GM23248 (cell line): ENCODE results near the gene TRAF7.

Experiments used
- EZH2 ChIP-seq: fragments of 200-600 bp; sonication (generic); IDR thresholded peaks from 2 replicates; pipeline ENCODE4 v1.6.1; 2018; ENCODE audit warnings: antibody characterized with exemption, mild to moderate bottlenecking; ENCODE audit not compliant: insufficient read depth, poor library complexity, severe bottlenecking
- EZH2phosphoT487 ChIP-seq: fragments of 200-600 bp; sonication (generic); IDR thresholded peaks from 2 replicates; pipeline ENCODE4 v1.6.1; 2018; ENCODE audit warnings: antibody characterized with exemption, moderate library complexity, mild to moderate bottlenecking, low read depth; ENCODE audit not compliant: insufficient read depth

DNA sequence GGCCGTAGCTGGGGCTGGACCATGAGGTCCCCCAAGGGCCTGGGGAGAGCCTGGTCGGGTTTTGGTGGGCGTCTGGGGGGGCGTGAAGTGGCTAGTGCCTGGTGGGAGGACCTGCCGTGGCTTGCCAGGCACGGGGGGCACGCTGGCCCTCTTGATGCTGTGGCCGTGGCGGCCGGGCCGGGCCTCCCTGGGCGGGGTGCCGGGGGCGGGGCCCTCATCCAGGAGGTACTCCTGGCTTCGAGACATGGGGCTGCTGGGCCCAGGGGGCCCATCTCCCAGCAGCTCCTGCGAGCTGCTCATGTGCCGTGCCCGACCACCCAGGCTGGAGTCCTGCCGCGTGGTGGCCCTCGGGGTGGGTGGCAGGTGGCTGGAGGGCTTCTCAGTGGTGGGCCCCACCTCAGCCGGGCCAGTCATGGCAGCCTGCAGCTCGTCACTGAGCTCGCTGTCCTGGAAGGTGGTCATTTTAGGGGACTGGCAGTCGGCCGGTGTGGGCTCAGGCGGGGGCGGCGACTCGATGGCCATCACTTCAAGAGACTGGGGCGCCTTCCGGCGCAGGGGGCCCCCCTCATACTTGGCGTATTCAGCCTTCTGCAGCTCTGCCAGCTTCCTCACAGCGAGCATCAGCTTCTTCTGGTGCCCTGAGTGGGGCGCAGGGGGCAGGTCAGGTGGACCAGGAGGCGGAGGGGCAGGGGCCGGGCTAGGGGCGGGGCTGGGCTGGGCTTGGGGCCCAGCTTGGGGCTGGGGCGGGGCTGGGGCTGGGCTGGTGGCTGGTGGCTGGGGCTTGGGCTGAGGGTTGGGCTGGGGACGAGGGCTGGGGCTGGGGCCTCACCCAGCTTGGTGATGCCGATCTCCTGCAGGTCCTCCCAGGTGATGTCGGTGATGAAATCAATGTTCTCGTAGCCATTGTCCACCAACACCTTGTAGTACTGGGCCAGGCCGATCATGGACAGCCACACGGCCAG is 25.7 kb downstream of the TRAF7 start:
- no peak for TF ChIP-seq EZH2
- TF ChIP-seq EZH2phosphoT487: no peak
